ENCODE data around the gene NRXN3.

DNA sequence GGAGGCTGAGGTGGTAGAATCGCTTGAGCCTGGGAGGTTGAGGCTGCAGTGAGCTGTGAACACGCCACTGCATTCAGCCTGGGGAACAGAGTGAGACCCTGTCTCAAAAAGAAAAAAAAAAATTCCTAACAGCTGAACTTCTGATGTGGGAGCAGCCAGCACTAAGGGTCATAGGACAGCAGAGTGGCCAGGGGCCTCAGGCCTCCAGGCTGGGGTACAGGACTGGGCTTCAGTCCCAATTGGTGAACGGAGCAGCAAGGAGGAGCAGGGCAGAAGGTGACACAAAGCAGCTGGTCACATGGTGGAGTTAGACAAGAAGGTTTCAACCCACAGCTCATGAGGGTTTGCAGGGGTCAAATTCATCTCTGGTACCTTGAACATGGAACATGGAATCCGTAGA, 40.8 kb upstream of the NRXN3 start:
- no peak for TF ChIP-seq CTCF (IDR thresholded peaks at IDR 0.05; ENCODE audit: poor library complexity, severe bottlenecking)
- no peak for TF ChIP-seq POLR2AphosphoS5 (IDR thresholded peaks at IDR 0.05)
